GM21515 (cell line): Measurements from ENCODE around the gene POLR1G.

Experiments used
- ATAC-seq: cut with Tn5 transposase; IDR thresholded peaks from one replicate; pipeline ENCODE4 v1.9.1; 2021; ENCODE audit not compliant: unreplicated experiment

POLR1G gene, protein sequence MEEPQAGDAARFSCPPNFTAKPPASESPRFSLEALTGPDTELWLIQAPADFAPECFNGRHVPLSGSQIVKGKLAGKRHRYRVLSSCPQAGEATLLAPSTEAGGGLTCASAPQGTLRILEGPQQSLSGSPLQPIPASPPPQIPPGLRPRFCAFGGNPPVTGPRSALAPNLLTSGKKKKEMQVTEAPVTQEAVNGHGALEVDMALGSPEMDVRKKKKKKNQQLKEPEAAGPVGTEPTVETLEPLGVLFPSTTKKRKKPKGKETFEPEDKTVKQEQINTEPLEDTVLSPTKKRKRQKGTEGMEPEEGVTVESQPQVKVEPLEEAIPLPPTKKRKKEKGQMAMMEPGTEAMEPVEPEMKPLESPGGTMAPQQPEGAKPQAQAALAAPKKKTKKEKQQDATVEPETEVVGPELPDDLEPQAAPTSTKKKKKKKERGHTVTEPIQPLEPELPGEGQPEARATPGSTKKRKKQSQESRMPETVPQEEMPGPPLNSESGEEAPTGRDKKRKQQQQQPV

DNA sequence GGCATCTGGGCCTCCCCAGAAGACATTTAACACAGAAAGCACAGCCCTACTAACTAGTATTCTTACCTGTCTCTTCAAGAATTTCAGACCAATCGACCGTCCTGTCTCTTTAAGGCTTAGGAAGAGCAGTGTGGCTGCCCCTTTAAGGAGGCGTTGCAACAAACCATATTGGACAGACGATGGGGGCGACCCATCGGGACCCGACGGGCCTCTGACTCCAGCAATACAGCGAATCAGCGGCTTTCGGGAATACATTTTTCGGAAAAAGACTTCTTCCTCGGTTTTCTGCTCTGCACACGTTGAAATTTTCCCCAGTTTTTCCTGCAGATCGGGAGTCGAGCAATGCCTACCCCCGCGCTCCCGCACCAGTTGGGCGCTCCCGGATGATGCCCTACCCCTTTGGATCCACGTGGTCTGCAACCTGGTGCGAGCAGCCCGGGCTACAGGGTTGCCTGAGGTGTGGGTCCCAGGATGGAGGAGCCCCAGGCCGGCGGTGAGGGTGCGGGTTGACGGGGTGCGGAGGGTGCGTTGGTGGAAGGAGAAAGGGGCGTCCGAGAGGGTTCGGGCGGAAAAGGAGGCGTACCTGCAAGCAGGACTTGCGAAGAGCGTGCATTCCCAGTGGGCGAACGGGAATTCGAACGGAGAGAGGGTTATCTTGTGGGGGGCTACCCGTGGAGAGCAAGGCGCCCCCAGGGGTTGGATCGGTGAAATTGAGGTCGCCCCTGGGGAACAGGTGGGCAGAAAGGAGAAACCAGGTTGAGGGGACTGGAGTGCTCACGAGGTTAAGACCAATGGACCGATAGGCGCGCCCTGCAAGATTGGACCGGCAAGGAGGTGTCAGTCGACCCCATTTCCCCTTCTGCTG is at the start of gene POLR1G:
TSS of gene POLR1G (plus strand) at position 419 of the 865 bp plus-strand sequence. CDS start at position 472, 53 bp downstream.
- ATAC-seq = peak; percentile 62

DNA sequence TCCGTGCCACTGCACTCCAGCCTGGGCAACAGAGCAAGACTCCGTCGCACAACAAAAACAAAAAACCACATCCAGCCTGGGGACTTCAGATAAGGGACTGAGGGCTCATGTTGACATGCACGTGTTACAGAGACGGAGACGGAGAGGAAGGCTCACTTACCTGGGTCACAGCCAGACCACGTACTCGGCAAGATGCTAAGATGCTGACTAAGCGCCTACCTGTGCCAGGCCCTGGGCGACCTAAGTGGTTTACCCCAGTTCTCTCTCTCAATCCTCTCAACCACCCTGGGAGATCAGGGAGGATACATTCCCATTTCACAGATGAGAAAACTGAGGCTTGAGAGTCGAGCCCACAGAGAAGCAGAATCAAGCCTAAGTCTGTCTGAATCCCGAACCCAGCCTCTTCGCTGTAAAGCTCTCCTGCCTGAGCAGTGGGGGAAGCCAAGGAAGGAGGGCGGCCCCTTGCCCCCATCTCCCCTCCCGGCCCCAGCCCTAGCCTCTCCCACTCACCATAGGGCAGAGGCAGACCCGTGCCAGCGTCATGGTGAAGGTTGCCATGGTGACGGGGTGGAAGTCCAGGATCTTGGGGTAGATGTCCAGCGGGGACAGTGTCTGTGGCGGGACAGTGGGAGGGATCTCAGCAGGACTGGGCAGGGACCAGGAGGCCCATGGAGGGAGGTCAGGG is 49.5 kb upstream of the POLR1G start:
- ATAC-seq = no peak

DNA sequence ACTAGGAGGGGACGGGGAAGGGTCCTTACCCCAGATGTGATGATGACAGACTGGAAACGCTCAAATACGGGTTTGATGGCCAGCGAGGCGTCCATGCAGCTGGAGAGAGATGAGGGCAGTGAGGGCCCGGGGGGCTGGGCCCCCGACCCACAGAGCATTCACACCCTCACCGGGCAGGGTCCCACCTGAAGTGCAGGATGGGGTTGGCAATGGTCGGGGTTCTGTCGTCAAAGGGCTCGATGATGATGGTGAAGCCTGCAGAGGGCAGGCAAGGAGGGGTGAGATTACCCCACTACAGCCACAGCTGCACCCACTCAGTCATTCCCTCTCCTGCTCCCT is 49.0 kb upstream of the POLR1G start:
- ATAC-seq = no peak

DNA sequence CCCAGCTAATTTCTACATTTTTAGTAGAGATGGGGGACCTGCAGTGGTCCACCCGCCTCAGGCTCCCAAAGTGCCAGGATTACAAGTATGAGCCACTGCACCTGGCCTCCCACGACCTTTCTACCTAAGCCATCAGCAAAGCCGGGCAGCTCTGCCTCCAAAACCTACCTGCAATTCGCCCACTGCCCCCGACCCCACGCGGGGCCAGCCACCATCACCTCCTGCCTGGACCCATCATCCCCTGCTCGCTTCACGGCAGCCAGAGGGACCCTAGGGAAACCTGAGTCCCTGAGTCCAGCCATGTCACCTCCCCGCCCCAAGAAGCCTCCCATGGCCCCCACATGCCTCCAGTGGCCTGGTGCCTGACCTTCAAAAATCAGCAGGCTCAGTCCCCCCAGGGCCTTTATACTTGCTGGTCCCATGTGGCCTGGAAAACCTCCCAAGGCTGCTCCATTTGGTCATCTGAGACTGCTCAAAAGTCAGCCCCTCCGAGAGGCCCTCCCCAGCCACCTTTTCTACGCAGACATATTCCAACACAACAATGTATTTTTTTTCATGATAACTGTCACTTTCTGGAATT is 48.1 kb upstream of the POLR1G start:
- no peak for ATAC-seq

DNA sequence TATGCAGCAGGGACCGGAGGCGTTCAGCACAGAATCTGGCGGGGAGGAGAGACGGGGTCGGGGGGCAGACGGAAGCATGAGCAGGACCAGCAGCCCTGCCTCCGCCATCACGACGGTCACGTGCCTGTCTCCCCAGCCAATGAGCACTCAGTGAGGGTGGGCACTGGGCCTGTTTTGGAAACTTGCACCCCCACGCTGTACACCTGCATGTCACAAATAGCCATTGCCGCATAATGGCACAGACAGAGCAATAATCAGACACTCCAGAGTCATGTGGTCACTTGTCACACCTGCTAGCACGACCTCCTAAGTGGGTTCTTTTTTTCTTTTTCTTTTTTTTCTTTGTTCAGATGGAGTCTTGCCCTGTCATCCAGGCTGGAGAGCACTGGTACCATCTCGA is 44.8 kb upstream of the POLR1G start:
- ATAC-seq = no peak

DNA sequence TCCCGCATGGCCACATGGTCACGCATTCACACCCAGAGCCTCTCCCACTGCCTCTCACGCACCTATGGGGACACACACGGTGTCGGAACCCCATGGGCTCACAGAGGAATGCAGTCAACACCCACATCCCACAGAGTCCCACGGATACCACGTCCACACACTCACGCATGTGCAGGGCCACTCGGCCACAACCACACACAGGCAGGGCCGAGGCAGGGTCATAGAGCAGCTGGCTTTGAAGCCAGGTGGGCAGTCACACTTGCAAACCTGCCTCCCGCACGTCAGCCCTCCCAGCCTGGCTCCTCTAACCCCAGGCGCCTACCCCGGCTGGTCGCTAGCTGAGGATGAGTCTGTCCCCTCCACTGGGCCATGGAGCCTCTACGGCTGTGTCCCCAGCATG is 44.2 kb upstream of the POLR1G start:
- no peak for ATAC-seq

DNA sequence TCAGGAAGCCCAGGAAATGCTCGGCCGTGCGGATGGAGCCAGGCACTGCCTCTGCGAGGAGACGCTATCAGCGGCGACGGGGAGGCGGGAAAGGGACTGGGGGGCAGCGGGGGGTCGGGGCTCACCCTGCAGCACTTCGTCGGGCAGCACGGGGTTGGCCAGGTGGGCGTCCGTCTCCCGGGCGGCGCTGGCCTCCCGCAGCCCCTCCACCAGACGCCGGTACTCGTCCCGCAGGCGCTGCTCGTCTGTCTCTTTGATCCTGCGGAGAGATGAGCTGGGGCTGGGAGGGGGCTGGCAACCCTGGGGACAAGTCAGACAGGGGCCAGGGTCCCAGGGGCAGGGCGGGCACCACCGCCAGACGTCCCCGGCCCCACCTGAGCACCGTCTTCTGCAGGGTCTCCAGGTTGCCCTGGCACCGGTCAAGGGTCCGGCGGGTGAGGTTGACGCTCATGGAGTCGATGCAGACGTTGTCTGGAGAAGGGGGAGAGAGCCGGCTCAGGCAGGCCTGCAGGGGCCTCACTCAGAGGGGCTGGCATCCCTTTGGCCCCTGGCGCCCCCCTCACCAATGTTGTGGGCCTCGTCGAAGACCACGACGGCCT is 42.5 kb upstream of the POLR1G start:
- ATAC-seq = no peak

DNA sequence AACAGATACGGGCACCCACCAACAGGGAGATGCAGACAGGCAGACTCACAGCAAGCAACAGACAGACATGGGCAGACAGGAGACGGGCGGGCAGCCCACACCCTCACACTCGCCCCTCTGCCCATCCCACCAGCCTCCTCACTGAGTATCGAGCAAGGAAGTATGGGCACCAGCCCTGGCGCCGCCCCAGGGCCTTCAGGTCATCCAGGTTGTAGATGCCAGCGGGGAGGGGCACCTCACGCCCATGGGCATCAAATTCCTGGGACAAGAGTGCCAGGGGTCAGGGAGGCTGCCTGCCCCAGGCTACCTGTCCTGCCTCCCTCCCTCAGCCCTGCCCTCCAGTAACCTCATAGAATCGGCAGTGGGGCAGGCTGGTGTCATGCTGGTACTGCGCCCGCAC is 41.7 kb upstream of the POLR1G start:
- no peak for ATAC-seq

DNA sequence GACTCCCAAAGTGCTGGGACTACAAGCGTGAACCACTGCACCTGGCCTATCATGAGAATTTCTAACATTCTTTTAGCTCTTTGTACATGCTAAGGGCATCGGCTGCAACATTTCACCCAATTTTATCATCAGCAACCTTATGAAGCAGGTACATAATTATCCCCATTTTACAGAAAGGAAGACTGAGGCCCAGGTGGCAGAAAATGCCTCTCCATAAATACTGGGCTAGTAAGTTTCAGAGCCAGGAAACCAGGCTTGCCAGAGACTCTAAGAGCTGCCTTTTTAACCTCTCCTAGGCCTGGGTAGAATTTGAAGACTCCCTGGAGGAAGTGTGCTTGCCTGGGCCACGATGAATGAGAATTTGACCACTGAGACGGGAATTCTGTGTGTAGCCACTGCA is 38.3 kb upstream of the POLR1G start:
- ATAC-seq = no peak

DNA sequence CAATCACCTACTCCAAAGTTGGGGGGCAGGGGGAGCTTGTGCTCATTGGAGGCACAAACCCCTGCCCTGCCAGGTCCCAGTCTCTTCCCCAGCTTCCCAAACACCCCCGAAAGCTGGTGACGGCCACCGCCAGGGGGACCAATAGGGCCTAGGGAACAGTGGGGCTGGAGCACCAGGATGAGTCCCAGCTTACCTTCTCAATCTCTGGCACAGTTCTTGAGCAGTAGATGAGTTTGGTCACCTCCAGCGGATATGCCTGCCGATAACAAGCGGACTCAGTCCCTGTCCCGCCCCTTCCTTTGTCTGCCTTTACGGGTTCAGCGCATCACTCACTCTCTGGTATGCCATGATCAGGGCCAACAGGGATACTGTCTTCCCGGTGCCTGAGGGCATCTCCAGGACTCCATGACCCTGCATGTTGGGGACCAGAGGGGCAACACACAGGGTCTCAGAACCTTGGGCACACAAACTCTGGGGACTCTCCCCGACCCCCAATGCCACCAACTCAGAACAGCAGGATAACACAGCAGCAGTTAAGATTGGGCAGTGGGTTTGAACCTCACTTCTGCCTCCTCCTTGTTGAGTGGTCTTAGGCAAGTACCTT is 37.6 kb upstream of the POLR1G start:
- no peak for ATAC-seq

DNA sequence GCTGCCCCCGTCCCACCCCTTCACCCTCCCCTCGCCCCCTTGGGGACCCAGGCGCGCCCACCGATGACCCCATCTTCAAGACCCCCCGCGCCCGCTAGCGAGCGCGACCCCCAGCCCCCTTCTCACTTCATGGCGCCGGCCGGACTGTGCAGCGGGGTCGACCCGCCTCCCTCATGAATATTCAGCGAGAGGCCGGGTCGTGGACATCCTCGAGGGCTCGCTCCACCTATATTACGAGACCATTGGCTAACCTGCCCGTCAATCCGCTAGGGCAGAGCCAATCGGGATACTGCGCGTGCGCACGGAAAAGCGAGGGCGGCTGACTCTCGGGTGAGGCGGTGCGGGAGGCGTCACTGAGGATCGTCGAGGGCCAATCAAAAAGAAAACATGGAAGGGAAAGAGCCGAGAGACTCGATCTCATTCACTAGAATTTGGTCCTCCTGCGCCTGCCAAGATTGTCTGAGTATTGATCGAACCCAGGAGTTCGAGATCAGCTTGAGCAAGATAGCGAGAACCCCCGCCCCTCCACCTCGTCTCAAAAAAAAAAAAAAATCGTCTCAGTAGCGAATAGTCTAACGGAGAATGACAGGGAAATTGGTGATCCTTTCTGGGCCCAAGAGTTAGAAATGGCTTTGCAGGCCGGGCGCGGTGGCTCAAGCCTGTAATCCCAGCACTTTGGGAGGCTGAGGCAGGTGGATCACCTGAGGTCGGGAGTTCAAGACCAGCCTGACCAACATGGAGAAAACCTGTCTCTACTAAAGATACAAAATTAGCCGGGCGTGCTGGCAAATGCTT is 35.8 kb upstream of the POLR1G start, which contains the start of gene ERCC2:
TSS of gene ERCC2 (minus strand) at position 164 of the 795 bp plus-strand sequence. CDS start at position 131, 33 bp downstream.
- ATAC-seq = peak; percentile 90

DNA sequence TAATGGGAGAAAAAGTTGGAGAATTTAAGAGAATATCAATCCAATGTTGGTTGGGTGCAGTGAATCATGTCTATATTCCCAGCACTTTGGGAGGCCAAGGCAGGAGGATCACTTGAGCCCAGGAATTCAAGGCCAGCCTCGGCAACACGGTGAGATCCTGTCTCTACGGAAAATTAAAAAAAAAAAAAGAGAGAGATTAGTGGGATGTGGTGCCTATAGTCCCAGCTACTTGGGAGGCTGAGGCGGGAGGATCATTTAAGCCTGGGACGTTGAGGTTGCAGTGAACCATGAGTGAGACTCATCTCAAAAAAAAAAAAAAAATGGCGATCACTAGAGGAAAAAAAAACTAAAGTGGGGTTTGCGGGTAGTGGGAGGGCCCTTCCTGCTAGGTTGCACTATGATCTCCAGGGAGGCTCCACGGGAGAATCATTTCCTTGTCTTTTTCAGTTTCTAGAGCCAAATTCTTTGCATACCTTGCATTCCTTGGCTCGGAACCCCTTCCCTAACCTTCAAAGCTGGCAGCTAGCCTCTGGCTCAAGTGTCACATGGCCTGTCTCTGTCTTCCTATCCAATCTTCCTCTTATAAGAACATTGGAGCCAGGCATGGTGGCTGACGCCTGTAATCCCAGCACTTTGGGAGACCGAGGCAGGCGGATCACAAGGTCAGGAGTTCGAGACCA is 30.3 kb upstream of the POLR1G start:
- ATAC-seq = no peak

DNA sequence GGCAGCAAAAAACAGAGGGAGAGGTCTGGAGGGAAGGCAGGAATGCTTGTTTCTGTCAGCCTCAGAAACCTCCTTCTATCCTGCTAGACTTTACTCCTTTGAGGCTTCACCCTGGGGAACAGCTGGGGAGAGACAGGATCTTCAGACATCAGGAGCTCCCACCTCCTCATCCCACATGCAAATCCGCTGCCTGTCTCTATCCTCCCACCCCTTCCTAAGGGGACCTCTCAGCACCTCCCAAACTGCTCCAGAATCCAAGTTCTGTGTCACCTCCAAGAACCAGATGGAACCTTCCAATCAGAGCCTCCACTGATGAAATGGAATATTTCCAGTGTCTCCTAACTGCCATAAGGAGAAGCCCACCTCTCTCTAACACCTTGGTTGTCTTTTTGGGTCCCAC is 26.3 kb upstream of the POLR1G start:
- no peak for ATAC-seq

DNA sequence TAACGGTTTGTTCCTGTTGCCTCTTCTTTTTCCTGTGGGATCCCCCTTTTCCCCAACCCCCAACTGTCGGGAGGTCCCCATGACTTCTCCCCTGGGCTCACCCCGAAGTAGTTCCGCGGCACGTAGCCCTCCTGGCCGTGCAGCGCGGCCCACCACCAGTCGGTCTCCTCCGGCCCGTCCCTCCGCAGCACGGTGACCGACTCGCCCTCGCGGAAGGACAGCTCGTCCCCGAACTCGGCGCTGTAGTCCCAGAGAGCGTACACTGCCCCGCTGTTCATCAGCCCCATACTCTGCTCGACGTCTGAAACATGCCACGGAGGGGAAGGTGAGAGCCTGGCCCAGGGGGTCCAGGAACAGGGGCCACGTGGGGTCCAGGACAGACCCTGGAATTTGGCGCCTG is 24.0 kb upstream of the POLR1G start:
- ATAC-seq = no peak

DNA sequence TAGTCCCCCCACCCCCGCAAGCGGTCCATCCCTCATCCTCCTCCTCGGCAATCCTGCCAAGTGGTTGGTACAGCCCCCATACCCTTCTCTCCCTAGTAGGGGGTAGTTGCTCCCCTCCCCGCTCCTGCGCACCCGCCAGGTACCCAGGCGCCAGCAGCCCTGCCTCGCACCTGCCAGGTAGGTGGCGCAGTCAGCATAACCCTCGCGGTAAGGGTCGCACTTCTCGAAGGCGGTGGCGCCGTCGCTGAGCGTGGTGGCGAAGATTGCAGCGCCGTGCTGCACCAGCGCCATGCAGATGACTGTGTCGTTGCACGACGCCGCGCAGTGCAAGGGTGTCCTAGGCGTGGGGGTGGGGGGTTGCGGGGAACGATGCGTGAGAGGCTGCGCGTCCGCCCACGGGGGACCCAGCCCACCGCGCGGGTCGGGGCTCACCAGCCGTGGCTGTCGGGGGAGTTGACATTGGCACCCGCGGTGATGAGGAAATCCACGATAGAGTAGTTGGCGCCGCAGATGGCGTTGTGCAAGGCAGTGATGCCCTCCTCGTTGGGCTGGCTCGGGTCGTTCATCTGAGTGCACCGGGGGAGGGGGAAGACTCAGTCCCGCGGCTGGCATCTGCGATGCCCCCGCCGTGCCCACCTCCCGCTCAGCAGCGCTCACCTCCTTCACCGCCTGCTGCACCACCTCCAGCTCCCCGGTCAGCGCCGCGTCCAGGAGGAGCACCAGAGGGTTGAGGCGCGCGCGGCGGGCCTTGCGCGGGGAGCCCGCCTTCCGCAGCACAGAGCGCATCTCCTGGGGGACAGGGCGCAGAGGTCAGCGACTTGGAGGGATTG is 20.8 kb upstream of the POLR1G start:
- no peak for ATAC-seq

DNA sequence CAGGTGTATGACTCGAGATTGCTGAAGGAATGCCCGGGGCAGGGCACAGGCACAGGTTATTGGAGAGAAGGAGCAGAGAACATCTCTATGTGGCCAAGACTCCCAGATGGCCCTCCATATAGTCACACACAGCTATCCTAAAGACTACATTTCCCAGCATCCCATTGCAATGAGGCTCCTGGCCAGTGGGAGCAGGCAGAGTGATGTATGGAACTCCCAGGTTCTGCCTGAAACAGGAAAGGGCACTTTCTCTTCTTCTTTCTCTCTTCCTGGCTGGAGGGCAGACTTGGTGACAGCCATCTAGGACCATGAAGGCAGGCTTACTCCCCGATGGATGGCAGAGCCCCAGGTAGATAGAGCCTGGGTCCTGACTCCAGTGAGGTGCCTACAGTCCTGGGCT is 15.1 kb upstream of the POLR1G start:
- ATAC-seq = no peak

DNA sequence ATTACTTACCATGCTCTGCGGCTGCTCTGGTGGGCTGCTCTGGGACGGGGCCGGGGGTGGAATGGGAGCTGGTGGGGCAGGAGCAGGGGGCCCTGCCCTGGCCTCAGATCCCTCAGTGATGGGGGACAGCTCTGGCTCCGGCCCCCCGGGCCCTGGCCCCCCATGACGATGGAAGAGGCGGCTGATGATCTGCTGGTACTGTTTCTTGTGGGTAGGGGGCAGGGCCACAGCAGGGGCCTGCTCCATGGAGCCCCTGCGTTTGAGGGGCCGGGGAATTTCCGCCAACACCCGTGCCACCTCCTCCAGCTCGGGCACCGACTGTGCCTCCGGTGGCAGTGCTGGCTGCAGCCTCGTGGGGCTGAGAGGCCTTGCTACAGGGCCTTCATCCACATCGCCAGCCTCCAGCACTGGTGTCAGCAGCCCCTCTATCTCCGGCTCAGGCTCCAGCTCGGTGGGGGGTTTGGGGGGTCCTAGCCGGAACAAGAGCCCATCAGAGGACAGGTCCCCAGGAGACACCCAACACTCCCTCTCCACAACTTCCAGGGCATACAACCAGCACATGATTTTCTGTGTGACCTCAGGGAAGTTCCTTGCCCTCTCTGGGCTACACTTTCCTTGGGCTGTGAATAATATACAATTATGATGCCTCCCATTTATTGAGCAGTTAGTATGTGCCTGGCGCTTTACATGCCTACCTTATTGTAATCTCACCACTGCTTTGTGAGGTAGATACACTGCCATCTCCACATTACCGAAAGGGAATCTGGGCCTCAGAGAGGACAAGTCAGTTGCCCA is 14.4 kb upstream of the POLR1G start:
- no peak for ATAC-seq
